NCI-H1694 (cell line): ENCODE results near the gene DIO1.

Source experiments
- DNase-seq: peaks from one replicate; lab custom pipeline; 2025; lab: John Stamatoyannopoulos, UW

The DIO1 gene

DNA sequence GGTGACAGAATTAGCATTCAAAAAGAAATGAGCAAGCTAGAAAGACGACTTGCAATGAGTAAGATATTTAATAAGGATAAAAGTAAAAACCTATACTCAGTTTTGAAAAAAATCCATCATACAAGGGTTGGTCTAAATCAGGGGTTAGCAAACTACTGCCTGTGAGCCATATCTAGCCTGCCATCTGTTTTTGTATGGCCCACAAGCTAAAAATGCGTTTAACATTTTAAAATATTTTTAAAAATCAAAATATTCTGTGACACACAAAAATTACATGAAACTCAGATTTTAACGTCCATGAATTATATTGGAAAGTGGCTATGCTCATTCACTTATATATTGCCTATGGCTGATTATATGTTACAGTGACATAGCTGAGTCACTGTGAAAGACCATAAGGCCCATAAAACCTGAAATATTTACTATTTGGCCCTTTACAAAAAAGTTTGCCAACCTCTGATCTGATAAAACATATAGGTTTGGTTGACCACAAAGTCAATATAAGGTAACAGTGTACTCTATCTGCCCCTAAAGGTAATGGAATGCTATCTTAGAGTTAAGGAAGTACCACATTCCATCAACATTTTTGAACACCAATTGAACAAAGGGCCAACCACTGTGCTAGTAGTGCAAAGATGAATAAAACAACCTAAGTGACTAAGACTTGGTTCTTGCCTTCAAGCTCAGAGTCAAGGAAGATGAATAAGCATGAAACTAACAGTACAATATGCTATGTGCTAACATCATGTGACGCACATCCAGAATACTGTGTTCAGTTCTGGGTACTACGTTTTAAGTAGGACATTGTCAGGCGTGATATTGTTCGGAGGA lies 48.4 kb downstream of the DIO1 start:
- no peak for DNase-seq

- DNase-seq: no peak
Observed at GRCh38 chr1:53943090-53943489, 49.1 kb downstream of the DIO1 start.

- no peak for DNase-seq
Observed at GRCh38 chr1:53943490-53944043, 49.6 kb downstream of the DIO1 start.

- no peak for DNase-seq
Observed at GRCh38 chr1:53944469-53945182, 50.6 kb downstream of the DIO1 start.

DNA sequence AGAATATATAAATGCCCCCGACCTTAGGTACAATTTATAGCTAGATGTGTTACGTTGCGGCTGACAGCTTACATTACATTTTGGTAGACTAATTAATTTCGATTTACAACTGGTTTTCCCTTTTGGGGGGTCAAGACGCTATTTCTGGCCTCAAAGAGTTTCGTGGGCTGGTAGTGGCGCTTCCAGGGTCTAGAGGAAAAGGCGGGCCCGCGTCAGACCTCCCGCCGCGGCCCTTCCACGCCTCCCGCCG lies 51.1 kb downstream of the DIO1 start:
- DNase-seq: no peak

DNA sequence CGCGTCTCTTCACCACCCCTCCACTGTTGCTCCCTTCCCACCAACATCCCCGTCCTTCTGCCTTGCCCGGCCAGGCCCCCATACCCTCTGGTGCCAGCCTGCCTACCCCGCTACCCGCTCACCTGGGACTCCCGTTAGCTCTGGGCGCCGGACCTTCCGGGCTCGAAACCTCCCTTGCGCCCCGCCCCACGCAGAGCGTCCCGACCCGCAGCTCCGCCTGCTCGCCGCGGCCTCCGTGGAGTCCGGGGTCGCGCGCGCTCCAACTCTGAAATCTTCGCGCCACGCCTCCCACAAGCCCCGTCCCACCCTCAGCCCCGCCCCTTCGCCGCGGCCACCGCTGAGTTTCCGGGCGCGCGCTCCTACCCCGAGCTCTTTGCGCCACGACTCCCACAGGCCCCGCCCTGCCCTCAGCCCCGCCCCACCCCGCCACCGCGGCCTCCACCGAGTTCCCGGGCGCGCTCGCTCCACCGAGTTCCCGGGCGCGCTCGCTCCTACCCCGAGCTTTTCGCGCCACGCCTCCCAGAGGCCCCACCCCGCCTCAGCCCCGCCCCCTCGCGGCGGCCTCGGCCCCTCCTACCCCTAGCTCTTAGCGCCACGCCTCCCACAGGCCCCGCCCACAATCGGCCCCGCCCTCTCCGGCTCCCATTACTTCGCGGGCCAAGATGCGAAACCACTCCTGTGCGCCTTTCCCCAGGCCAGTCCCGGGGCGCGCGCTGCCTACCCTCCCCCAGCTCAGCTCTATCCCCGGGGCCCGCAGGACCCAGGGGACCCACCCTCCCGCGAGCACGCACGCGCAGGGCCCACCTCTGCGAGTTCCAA lies 51.7 kb downstream of the DIO1 start, which contains the start of gene IFT25:
IFT25 (minus strand) TSS at position 267 of the 819 bp plus-strand sequence. CDS start 5,617 bp downstream, outside the sequence.
- DNase-seq: peak; percentile 92

GRCh38 chr1:53946252-53947171 lies 52.5 kb downstream of the DIO1 start, which contains the start of gene LRRC42:
Gene LRRC42, plus strand, starts transcription at chr1:53946350. Its CDS starts 5,650 bp downstream, at chr1:53952000.
- peak; percentile 87 for DNase-seq

- DNase-seq: no peak
Observed at GRCh38 chr1:53947172-53947907, 53.4 kb downstream of the DIO1 start.

DNA sequence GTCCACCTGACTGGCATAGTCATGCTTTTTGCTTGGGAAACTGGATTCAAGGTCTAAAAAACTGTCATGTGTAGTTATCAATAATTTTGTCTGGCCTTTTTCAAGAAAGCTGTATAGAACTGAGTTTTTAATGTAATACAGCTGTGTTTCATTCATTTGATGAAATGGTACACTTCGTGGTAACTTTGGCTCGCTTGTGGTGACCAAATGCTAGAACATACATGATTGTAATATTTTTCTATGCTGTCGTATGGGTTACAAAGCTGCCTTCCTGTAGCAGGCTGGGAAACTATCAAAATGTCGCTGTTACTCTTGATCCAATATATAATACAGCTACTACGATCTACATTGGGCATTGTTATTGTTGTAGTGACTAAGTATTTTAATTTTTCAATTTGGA lies 54.3 kb downstream of the DIO1 start:
- DNase-seq: no peak

- peak; percentile 47 for DNase-seq
Observed at GRCh38 chr1:53949023-53949990, 55.3 kb downstream of the DIO1 start.

GRCh38 chr1:53951697-53952096 lies 57.7 kb downstream of the DIO1 start:
- no peak for DNase-seq

DNA sequence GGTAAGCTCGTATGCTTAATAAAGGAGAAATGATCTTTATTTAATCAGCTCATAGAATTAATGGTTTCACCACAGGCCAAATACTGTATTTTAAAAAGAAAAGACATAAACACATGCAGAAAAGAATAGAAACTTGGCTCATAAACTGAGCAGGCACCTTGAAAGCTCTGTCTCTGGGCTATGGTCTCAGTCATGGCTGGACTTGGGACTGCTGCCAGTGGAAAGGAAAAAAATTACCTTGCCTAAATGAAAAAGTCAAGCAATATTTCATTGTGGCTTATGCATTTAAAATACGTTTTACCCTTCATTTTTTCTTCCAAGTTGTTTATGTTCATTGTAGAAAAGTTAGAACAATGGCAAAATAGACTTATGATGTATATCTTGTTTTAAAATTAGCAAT lies 60.1 kb downstream of the DIO1 start:
- no peak for DNase-seq

DNA sequence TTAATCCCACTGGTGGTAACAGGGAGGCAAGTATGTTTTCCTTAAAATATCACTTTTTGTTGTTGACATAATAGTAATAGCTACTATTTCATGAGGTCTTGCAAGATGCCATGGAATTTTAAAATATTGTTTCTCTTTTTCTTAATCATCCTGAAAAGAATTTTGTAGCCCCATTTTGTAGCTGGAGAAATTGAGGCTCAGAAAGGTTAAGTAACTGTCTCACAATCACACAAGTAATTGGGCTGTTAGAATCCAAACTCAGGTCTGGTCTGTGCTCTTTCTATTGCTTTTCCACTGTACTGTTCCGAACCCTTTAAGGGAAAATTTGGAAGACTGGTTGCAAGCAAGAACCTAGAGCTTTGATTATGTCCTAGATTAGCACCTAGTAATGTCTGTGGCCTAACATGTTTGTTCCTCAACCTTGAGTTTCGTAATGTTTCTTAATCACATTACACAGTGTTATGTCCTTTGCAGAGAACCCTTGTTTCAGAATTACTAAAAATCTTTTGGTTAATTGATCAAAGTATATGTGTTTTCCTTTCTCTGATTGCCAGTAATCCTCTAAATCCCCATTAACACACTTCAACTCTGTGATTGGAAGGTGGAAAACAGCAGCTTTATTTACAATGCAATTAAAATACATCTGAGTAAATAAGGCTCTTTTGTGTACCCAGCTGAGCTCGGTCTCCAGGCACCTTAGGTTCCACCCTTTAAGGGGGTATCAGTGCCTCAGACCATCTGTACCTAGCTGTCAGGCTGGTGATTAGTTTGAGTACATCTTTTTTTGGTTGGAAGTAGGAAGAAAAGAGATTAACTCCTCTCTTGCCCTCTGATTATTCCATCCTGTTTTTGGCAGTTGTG lies 62.6 kb downstream of the DIO1 start:
- DNase-seq: peak; percentile 69

GRCh38 chr1:53957194-53957818 lies 63.3 kb downstream of the DIO1 start:
- DNase-seq: no peak

DNA sequence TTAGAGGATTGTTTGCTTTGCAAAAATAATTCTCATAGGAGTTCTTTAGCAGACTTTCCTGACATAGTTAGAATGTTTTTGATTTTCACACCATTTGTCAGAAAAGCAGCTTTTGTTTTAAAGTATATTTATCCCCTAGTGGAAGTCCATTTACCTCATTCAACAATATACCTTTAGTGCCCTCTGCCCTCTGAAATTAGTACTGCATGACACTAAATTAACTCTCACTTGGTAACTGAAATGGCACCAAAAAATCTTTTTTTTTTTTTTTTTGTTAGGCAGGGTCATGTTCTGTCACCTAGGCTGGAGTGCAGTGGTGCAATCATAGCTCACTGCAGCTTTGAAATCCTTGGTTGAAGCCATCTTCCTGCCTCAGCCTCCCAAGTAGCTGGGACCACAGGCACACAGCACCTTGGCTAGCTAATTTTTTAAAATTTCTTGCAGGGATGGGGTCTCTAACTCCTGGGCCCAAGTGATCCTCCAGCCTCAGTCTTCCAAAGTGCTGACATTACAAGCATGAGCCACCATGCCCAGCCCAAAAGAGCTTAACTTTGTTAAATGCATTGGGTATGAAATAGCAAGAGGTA lies 65.8 kb downstream of the DIO1 start:
- peak; percentile 51 for DNase-seq
